Measurements from ENCODE around the gene RAP1GAP. TPM values are rescaled to one million over a fixed set of nuclear protein-coding genes. Genes with fewer than 3 reads are reported as not detected.
A peak's percentile ranks its signal among the peaks of the same experiment; 100 is the strongest.

RAP1GAP gene
- total and polyA plus RNA-seq, 9 of the 15 experiments (the other 6 are each of a cell fraction or from before 2014, with no cell fraction given): 0.29 to 30.2 (median 19.2) TPM

DNA sequence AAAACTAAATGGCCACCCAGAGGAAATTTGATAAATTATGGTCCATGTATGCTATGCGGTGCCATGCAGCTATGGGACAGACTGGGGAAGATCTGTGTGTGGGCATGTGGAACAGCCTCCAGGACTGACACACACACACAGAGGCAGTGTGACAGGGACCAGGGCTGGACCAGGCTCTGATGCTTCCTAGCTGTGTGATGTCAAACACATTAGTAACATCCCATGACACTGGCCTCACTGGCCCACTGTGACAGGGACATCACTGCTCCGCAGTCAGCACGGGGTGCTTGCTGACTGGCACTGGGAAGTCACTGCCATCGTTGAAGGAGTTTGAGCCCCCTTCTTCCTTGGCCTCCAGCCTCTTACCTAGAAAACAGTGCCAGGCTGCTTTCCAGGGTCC is 13.9 kb downstream of the RAP1GAP start:
- in situ Hi-C loops (cut with MboI) (loop anchor here (5.0 to 25.0 kb wide), 3 partner anchors 143 to 400 kb away; partner anchors contain the start of gene ALPL), intact Hi-C loops (cut with micrococcal nuclease) (loop anchor here (5.0 kb wide), 4 partner anchors 143 to 418 kb away; no protein-coding TSS in a partner anchor)
- FAIRE-seq (peak; percentile 72), DNase-seq (ENCODE audit: extremely low read depth in 1 of 4, low spot score in 3 of 4) (no peak), ATAC-seq (no peak)
- no TSS peak for BruUV-seq (replicated peaks)
- peak overlapping the region in 1 of 2 experiments; percentile 18; a peak in 1 of 4 replicates for H3K9ac ChIP-seq (ENCODE audit: insufficient read depth in 1 of 2, low read depth in 2 of 2, low read length in 2 of 2)
- POLR2A ChIA-PET: interaction anchor here (0.7 to 2.0 kb wide), 4 partner anchors 11 to 396 kb away, joined by 3 to 5 read pairs (median 3); no protein-coding TSS in a partner anchor
- CTCF ChIA-PET (ENCODE audit: low intra/inter-chr PET ratio): no interaction called here
- H3K27me3 ChIP-seq (ENCODE audit: control insufficient read depth in 2 of 2, insufficient read depth in 2 of 2, low read length in 2 of 2): no peaks in the 10 kb centered on the region; a peak in 1 of 5 replicates
- no peak overlapping the region for H3K27ac ChIP-seq (ENCODE audit: extremely low read depth, low read depth, low read length)
- H4K20me1 ChIP-seq (replicated peaks; ENCODE audit: control insufficient read depth, insufficient read depth, low read length): peaks cover 38% of the 10 kb centered on the region
- no peak overlapping the region for H3K4me3 ChIP-seq
- H3K79me2 ChIP-seq (ENCODE audit: control insufficient read depth, insufficient read depth, low read length): peaks cover 12% of the 10 kb centered on the region
- WGBS (ENCODE audit: insufficient coverage, low coverage, missing lambda C conversion rate): 74% methylated on average over 4 of the region's 4 CpGs
- peaks cover 26 to 53% of the 10 kb centered on the region in 2 experiments; a peak in 4 of 5 replicates for H3K4me1 ChIP-seq (replicated peaks in 1 of 2; ENCODE audit: control insufficient read depth in 2 of 2, insufficient read depth in 2 of 2, low read length in 2 of 2)
- peaks cover 7% of the 10 kb centered on the region for H3K9me1 ChIP-seq (ENCODE audit: control insufficient read depth, insufficient read depth, low read length)
- H3K36me3 ChIP-seq (ENCODE audit: control insufficient read depth, insufficient read depth, low read length): no peaks in the 10 kb centered on the region
- H2AFZ ChIP-seq (ENCODE audit: low read depth, low read length): no peak overlapping the region
- H3K4me2 ChIP-seq (ENCODE audit: insufficient read depth, low read length): no peak overlapping the region
- H3K9me3 ChIP-seq (replicated peaks; ENCODE audit: control insufficient read depth, insufficient read depth, low read depth, low read length): no peaks in the 10 kb centered on the region
- TF ChIP-seq ARHGAP35 (IDR thresholded peaks at IDR 0.05; ENCODE audit: partially characterized antibody) (no peak), ZBTB17 (CRISPR knock-in tag; IDR thresholded peaks at IDR 0.05) (no peak), ZNF121 (CRISPR knock-in tag; conservative IDR thresholded peaks at IDR 0.05) (no peak), MCM5 (IDR thresholded peaks at IDR 0.05; ENCODE audit: low read depth) (no peak), ZNF444 (CRISPR knock-in tag; IDR thresholded peaks at IDR 0.05) (no peak), PTRF (tag; IDR thresholded peaks at IDR 0.05) (no peak), HMG20B (CRISPR knock-in tag; IDR thresholded peaks at IDR 0.05) (no peak), RBBP5 (IDR thresholded peaks at IDR 0.05; ENCODE audit: borderline replicate concordance, insufficient read depth, low read length, poor library complexity, severe bottlenecking) (no peak), POU5F1 (IDR thresholded peaks at IDR 0.05; ENCODE audit: borderline replicate concordance, low read depth, low read length, partially characterized antibody) (no peak), POLR2A (conservative IDR thresholded peaks at IDR 0.05) (no peak), SUPT5H (IDR thresholded peaks at IDR 0.05) (no peak), MAZ (CRISPR knock-in tag; conservative IDR thresholded peaks at IDR 0.05 in 1 of 2, IDR thresholded peaks at IDR 0.05 in 1 of 2) (no peak), NCOR1 (IDR thresholded peaks at IDR 0.05) (no peak), POLR2H (tag; IDR thresholded peaks at IDR 0.05; ENCODE audit: low read depth) (no peak)
- TF ChIP-seq, protein P1, sequence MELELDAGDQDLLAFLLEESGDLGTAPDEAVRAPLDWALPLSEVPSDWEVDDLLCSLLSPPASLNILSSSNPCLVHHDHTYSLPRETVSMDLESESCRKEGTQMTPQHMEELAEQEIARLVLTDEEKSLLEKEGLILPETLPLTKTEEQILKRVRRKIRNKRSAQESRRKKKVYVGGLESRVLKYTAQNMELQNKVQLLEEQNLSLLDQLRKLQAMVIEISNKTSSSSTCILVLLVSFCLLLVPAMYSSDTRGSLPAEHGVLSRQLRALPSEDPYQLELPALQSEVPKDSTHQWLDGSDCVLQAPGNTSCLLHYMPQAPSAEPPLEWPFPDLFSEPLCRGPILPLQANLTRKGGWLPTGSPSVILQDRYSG (tag; conservative IDR thresholded peaks at IDR 0.05; ENCODE audit: low read depth): no peak

Measured in K562 (cell line).